ENCODE results near the gene IFT80. TPM values are rescaled to one million over a fixed set of nuclear protein-coding genes. Genes with fewer than 3 reads are reported as not detected.

The IFT80 gene
- total RNA-seq, 2 experiments from 2014 or later: 16.1 to 18.2 TPM

DNA sequence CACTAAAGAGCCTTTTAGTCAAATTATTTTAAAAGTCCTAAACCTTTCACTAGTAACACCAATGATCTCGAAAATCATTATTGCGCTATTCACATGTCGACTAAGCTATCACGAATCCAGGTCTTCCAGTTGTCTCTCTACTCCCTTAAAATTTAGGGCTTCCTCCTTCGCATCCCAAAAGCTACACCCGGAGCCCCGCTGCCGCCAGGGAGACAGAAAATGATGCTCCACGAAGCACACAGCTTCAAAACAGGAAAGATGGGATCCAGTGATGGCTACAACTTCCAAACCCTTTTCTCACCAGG is 253 bp downstream of the IFT80 start:
- no peaks in the 10 kb centered on the region for H3K9me3 Mint-ChIP-seq
- TF ChIP-seq, protein P1, sequence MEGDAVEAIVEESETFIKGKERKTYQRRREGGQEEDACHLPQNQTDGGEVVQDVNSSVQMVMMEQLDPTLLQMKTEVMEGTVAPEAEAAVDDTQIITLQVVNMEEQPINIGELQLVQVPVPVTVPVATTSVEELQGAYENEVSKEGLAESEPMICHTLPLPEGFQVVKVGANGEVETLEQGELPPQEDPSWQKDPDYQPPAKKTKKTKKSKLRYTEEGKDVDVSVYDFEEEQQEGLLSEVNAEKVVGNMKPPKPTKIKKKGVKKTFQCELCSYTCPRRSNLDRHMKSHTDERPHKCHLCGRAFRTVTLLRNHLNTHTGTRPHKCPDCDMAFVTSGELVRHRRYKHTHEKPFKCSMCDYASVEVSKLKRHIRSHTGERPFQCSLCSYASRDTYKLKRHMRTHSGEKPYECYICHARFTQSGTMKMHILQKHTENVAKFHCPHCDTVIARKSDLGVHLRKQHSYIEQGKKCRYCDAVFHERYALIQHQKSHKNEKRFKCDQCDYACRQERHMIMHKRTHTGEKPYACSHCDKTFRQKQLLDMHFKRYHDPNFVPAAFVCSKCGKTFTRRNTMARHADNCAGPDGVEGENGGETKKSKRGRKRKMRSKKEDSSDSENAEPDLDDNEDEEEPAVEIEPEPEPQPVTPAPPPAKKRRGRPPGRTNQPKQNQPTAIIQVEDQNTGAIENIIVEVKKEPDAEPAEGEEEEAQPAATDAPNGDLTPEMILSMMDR (IDR thresholded peaks at IDR 0.05): no peak
- H3K36me3 ChIP-seq (ENCODE audit: insufficient read depth, low read length): no peaks in the 10 kb centered on the region
- H3K27me3 ChIP-seq (ENCODE audit: control insufficient read depth in 1 of 2, insufficient read depth in 2 of 2, low read length in 2 of 2): peaks cover 0 to 4% of the 10 kb centered on the region in 2 experiments
- CTCF ChIA-PET: interaction anchor here (1.5 kb wide), 1 partner anchor 50 kb away, joined by 3 read pairs; the partner anchor contains the start of gene TRIM59
- H3K27ac ChIP-seq (ENCODE audit: low read depth in 1 of 2, low read length in 2 of 2): peak overlapping the region; percentile 84 to 96
- H3K4me1 ChIP-seq (ENCODE audit: insufficient read depth, low read length): peaks cover 22% of the 10 kb centered on the region
- peak overlapping the region; percentile 97 for H3K27ac Mint-ChIP-seq
- H3K4me3 Mint-ChIP-seq: peak overlapping the region; percentile 93
- peak; percentile 1 for ATAC-seq (ENCODE audit: poor library complexity)
- no peak for DNase-seq
- no peaks in the 10 kb centered on the region for H3K9me3 ChIP-seq (ENCODE audit: control insufficient read depth in 1 of 2, insufficient read depth in 1 of 2, low read length in 2 of 2)
- H3K27me3 Mint-ChIP-seq: peaks cover 26% of the 10 kb centered on the region
- peaks cover 52% of the 10 kb centered on the region for H3K4me1 Mint-ChIP-seq (ENCODE audit: low read depth)
- intact Hi-C loops (cut with DNase I, micrococcal nuclease): loop anchor here (2.0 to 5.0 kb wide), 3 partner anchors 50 to 1596 kb away; partner anchors contain the start of genes MFSD1 (in 1 of the 2), NMD3 (in 1 of the 2) and TRIM59 (in 1 of the 2)
- peak overlapping the region; percentile 89 for H3K4me3 ChIP-seq (ENCODE audit: low read length)
- peaks cover 41% of the 10 kb centered on the region for H3K36me3 Mint-ChIP-seq (ENCODE audit: low read depth)
- POLR2A ChIA-PET: interaction anchor here (0.7 to 2.3 kb wide), 4 partner anchors 9 to 167 kb away, joined by 3 to 29 read pairs (median 4); partner anchors contain the start of genes KPNA4 and TRIM59

DNA sequence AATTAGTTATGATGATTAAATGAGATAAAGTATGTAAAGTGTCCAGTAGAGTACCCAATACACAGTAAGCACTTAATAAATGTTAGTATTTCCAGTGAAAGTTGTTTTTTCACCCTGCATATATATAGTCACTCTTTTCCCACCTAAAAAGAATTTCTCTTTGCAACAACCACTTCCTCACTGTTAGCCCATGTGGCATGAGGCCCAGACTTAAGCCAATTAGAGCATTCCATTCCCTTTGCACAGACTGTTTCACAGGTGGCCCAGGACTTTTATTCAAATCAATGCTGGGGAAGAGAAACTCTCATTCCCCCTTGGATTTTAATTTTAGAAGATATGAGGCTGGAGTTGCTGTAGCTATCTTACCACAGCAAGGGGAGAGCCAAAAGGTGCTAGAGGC is 3.7 kb downstream of the IFT80 start:
- CTCF ChIA-PET: no interaction called here

DNA sequence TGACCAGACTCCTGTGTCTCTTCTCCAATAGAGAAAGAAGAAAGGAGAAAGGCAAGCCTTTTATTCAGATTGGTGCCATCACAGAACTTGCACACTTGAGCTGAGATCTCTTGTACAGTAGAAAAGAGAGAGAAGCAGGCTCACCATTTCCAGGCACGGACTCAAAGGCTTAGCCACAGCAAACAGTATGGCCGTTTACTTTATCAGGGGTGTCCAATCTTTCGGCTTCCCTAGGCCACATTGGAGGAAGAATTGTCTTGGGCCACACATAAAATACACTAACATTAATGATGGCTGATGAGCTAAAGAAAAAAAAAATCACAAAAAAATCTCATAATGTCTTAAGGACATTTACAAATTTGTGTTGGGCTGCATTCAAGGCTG is 5.0 kb downstream of the IFT80 start:
- DNase-seq: no peak
- Mint-ChIP-seq H3K27ac (no peak overlapping the region), H3K4me3 (no peak overlapping the region), H3K4me1 (ENCODE audit: low read depth) (peaks cover 35% of the 10 kb centered on the region), H3K36me3 (ENCODE audit: low read depth) (peaks cover 13% of the 10 kb centered on the region), H3K27me3 (no peaks in the 10 kb centered on the region), H3K9me3 (no peaks in the 10 kb centered on the region)
- CTCF ChIA-PET: interaction anchor here (1.0 to 1.1 kb wide), 2 partner anchors 20 to 24 kb away, joined by 3 to 4 read pairs; no protein-coding TSS in a partner anchor
- ATAC-seq (ENCODE audit: poor library complexity): no peak
- intact Hi-C loops (cut with DNase I, micrococcal nuclease): no loop called here
- TF ChIP-seq, protein P1 (IDR thresholded peaks at IDR 0.05): no peak
- H3K27me3 ChIP-seq (ENCODE audit: control insufficient read depth in 1 of 2, insufficient read depth in 2 of 2, low read length in 2 of 2): no peaks in the 10 kb centered on the region
- POLR2A ChIA-PET: no interaction called here
- peaks cover 10% of the 10 kb centered on the region for H3K4me1 ChIP-seq (ENCODE audit: insufficient read depth, low read length)
- no peak overlapping the region for H3K27ac ChIP-seq (ENCODE audit: low read depth in 1 of 2, low read length in 2 of 2)
- H3K36me3 ChIP-seq (ENCODE audit: insufficient read depth, low read length): no peaks in the 10 kb centered on the region
- H3K9me3 ChIP-seq (ENCODE audit: control insufficient read depth in 1 of 2, insufficient read depth in 1 of 2, low read length in 2 of 2): no peaks in the 10 kb centered on the region
- H3K4me3 ChIP-seq (ENCODE audit: low read length): no peak overlapping the region

More for the DNA sequence above, 3.7 kb downstream of the IFT80 start:
- Mint-ChIP-seq H3K27ac (no peak overlapping the region), H3K4me3 (peak overlapping the region; percentile 28), H3K36me3 (ENCODE audit: low read depth) (peaks cover 22% of the 10 kb centered on the region), H3K4me1 (ENCODE audit: low read depth) (peaks cover 39% of the 10 kb centered on the region), H3K9me3 (no peaks in the 10 kb centered on the region), H3K27me3 (peaks cover 5% of the 10 kb centered on the region)
- Histone ChIP-seq H3K4me3 (ENCODE audit: low read length) (no peak overlapping the region), H3K27me3 (ENCODE audit: control insufficient read depth in 1 of 2, insufficient read depth in 2 of 2, low read length in 2 of 2) (no peaks in the 10 kb centered on the region), H3K27ac (ENCODE audit: low read depth in 1 of 2, low read length in 2 of 2) (no peak overlapping the region), H3K36me3 (ENCODE audit: insufficient read depth, low read length) (no peaks in the 10 kb centered on the region), H3K4me1 (ENCODE audit: insufficient read depth, low read length) (peaks cover 16% of the 10 kb centered on the region), H3K9me3 (ENCODE audit: control insufficient read depth in 1 of 2, insufficient read depth in 1 of 2, low read length in 2 of 2) (no peaks in the 10 kb centered on the region)
- DNase-seq (no peak), ATAC-seq (ENCODE audit: poor library complexity) (no peak)
- TF ChIP-seq, protein P1 (IDR thresholded peaks at IDR 0.05): no peak
- intact Hi-C loops (cut with DNase I, micrococcal nuclease): loop anchor here in 1 of 2 experiments (5.0 kb wide), 2 partner anchors 827 to 1593 kb away; partner anchors contain the start of genes MFSD1 and NMD3
- POLR2A ChIA-PET: interaction anchor here (2.1 kb wide), 1 partner anchor 54 kb away, joined by 7 read pairs; the partner anchor contains the start of gene TRIM59
